Neural cell (in vitro differentiated cells): Measurements from ENCODE around the gene MAPK4.

Experiments used
- EZH2 ChIP-seq: fragments of 200-600, 300-800 bp; shearing (Covaris generic), sonication (generic); IDR thresholded peaks from 2 replicates; pipeline ENCODE4 v1.6.1; 2014; ENCODE audit warnings: antibody characterized with exemption, low read length, borderline replicate concordance, mild to moderate bottlenecking; ENCODE audit not compliant: insufficient read depth, poor library complexity, severe bottlenecking
- POLR2AphosphoS5 ChIP-seq: IDR thresholded peaks from 2 replicates; pipeline ENCODE4 v1.6.1; 2012
- TAF1 ChIP-seq: IDR thresholded peaks from 2 replicates; pipeline ENCODE4 v1.6.1; 2012; ENCODE audit warnings: low read depth
- TF ChIP-seq, protein P1 (sequence below): IDR thresholded peaks from 2 replicates; pipeline ENCODE4 v1.6.1; 2012; ENCODE audit warnings: borderline replicate concordance
- TF ChIP-seq, protein P2 (sequence below): fragments of 450-650 bp; IDR thresholded peaks from 2 replicates; pipeline ENCODE4 v1.5.1; 2014; ENCODE audit warnings: antibody characterized with exemption, mild to moderate bottlenecking, moderate library complexity; ENCODE audit not compliant: poor library complexity, severe bottlenecking

DNA sequence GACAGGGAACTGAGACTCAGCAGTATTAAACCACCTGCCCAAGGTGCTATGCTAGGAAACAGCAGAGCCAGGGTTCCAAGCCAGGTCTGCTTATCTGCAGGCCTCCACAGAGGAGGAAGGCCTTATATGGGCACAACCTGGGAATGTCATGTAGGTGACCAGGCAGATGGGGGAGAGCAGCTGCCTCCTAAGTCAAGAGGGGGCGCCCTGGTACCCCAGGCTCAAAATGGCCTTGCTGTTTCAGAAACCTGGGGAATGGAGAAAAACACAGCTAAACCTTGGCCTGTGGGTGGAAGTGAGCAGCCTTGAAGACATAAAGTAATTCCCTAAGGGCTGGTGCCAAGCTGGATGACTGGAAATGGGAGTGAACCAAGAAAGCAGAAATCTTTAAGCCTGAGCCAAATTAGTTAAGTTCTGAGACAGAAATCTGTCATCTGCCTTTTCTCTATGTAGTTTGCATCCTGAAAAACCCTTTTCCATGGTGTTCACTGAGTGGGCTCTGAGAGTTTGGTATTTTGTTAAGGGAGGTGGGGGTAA is 79.1 kb downstream of the MAPK4 start:
- TF ChIP-seq TAF1 (no peak), EZH2 (no peak), POLR2AphosphoS5 (no peak)
- TF ChIP-seq, protein P1, sequence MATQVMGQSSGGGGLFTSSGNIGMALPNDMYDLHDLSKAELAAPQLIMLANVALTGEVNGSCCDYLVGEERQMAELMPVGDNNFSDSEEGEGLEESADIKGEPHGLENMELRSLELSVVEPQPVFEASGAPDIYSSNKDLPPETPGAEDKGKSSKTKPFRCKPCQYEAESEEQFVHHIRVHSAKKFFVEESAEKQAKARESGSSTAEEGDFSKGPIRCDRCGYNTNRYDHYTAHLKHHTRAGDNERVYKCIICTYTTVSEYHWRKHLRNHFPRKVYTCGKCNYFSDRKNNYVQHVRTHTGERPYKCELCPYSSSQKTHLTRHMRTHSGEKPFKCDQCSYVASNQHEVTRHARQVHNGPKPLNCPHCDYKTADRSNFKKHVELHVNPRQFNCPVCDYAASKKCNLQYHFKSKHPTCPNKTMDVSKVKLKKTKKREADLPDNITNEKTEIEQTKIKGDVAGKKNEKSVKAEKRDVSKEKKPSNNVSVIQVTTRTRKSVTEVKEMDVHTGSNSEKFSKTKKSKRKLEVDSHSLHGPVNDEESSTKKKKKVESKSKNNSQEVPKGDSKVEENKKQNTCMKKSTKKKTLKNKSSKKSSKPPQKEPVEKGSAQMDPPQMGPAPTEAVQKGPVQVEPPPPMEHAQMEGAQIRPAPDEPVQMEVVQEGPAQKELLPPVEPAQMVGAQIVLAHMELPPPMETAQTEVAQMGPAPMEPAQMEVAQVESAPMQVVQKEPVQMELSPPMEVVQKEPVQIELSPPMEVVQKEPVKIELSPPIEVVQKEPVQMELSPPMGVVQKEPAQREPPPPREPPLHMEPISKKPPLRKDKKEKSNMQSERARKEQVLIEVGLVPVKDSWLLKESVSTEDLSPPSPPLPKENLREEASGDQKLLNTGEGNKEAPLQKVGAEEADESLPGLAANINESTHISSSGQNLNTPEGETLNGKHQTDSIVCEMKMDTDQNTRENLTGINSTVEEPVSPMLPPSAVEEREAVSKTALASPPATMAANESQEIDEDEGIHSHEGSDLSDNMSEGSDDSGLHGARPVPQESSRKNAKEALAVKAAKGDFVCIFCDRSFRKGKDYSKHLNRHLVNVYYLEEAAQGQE, result no peak
- TF ChIP-seq, protein P2, sequence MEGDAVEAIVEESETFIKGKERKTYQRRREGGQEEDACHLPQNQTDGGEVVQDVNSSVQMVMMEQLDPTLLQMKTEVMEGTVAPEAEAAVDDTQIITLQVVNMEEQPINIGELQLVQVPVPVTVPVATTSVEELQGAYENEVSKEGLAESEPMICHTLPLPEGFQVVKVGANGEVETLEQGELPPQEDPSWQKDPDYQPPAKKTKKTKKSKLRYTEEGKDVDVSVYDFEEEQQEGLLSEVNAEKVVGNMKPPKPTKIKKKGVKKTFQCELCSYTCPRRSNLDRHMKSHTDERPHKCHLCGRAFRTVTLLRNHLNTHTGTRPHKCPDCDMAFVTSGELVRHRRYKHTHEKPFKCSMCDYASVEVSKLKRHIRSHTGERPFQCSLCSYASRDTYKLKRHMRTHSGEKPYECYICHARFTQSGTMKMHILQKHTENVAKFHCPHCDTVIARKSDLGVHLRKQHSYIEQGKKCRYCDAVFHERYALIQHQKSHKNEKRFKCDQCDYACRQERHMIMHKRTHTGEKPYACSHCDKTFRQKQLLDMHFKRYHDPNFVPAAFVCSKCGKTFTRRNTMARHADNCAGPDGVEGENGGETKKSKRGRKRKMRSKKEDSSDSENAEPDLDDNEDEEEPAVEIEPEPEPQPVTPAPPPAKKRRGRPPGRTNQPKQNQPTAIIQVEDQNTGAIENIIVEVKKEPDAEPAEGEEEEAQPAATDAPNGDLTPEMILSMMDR, result no peak
